Left kidney (tissue), 2 donors: Measurements from ENCODE around the gene SWAP70. TPM values are rescaled to one million over a fixed set of nuclear protein-coding genes. Genes with fewer than 3 reads are reported as not detected.

Experiments
- DNase-seq: peaks from one replicate; pipeline ENCODE4 v3.0.0-alpha.2; 2013
- polyA plus RNA-seq: library from polyadenylated mRNA; unstranded; fragments of 120-200 nt; gene quantifications from one replicate; pipeline ENCODE4 v1.2.1, GENCODE V29; 2013; ENCODE audit not compliant: insufficient read length

The SWAP70 gene
- polyA plus RNA-seq, 1 donor, result 25.9 TPM

DNA sequence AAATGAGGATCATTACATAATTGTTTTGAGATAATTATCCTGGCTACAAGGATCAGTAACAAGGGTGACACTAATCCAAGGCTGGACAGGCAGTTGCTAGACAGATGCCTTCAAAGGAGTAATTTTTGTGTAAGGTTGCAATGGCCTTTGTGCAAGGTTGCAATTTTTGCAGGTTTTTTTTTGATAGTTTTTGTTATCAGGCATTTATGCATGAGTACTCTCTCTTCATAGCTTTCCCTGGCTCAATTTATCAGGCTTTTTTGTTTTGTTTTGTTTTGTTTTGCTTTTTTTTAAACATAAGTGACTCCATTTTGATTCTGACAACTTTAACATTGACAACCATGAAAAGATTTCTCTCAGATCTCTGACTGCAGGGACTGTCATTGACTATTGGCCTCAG is 110.2 kb downstream of the SWAP70 start:
- no peak for DNase-seq

DNA sequence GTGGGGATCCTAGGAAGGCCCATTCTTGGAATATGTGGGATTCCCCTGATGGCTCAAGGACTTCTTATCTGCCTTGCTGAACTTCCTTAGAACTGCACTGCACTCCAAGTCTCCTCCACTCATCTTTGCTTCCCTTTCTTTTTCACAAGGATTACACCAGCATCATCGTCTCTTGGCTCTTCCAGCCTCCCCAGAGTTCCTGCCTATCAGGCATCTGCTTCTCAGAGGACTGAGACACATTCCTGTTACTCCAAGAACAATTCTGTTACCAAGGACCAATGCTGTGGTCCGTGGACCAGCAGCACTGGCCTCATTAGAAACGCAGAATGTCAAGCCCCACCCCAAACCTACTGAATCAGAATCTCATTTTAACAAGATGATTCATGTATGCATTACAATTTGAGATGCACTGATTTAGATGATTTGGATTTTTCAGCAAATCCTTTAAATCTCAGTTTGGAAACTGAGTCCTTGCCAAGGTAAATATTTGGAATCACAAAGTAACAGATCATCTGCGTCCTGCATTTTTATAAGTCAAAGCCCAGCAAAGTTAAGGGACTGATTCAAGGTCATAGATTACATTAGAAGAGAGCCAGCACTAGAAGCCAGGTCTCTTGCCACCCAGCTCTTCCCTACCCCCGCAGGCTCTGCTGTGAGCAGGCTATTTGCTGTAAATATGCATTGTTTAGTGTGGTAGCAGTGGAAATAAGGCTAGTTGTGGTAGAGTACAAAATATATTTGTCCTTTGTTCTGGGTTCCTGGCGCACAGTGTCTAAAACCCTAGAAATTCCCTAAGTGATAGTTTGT is 110.9 kb downstream of the SWAP70 start:
- no peak for DNase-seq

DNA sequence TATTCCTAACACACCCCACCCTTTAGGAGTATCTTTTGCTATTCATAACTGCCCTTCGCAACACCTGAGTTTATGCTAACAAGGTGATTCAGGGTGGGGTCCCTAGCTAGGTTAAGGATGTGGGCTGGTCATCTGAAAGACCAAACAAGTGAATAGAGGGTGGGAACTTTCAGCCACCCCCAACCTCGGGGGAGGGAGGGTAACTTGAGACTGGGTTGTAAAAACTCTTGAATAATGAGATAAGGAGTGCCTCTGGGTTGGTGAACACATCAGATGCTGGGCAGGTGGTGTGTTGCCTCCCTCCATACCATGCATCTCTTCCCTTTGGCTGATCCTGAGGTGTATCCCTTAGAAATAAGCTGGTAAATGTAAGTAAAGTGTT is 111.5 kb downstream of the SWAP70 start:
- no peak for DNase-seq

DNA sequence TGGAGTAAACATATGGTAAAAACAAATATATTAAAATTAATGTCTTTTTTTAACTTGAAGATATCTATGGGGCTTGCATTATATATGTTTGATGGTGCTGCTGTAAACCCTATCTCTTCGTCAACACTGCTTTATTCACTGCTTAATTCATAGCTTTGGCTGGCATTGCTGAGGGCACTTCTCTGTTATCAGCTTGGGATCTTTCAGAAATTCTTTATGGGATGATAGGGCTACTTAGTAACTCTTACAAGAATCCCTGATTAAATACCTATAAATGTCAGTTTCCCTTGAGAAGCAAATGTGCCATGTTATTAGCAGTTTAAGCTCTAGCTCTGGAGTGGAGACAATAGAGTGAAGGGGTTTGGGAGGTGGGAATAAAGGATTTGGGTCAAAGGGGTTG is 112.3 kb downstream of the SWAP70 start:
- DNase-seq, result no peak

DNA sequence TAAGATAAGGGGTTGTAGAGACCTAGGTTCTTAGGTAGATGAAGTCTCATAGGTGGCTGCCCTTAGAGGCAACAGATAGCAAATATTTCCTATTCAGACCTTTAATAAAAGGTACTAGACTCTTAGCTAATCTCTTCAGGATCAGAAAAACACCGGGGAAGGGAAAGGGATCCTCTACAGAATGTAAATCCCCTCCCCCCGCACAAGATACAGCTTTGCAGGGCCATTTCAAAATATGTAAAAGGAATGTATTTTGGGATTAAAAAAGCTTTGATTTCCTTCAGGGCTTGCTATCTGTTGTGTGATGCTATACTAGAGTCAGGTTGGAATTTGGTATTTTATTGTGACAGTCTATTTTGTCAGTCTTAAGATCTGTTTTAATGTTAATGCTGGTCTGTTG is 113.2 kb downstream of the SWAP70 start:
- no peak for DNase-seq

DNA sequence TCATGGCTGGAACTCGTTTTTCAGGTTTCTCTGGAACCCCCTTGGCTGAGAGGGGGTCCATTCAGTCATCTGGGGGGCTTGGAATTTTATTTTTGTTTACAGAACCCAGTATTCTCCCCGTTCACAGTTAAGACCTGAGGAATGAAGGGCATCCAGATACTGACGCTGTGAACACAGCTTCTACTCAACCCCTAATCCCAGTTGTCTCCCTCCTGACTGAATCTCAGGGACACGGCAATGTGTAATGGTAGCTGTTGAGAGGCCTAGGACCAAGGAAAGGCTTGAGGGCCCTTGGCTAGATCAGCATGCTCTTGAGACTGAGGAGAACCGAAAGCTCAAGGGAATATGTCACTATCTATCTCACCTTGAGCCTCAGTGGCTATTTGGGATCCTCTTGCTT is 113.6 kb downstream of the SWAP70 start:
- no peak for DNase-seq

DNA sequence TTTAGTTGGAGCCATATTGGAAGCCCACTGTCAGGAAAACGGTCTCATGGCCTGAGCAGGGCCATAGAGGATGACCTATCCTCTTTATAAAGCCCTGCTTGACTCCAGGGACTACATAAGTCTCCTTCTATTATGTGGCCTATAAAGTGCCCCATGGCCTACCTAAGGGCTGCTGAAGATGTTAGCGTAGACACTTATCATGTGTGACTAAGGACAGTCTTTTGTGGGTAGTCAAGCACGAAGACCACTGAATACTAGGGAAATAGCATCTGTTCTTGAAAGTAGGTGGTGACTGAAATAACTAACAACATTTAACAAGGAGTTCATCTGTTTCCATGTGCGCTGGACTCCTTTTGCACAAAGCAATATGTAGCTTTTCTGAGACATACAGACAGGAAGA is 117.1 kb downstream of the SWAP70 start:
- no peak for DNase-seq

DNA sequence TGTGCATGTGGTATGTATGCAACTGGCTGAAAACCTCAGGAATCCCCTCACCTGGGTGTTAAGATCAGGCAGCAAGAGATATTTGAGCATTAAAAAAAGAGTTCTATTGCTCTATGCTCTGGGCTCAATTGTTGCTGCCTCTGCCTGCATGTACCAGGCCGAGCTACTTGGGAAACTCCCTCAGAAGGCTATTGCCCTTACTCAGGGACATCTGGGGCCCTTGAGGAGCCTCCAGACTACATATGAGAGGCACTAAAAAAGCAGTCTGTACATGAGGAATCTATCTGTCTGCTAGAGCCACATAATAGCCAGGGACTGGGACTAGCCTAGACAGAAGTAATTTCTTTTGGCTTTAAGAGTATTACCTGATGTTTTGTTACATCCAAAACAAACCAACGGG is 120.1 kb downstream of the SWAP70 start:
- DNase-seq, result no peak

DNA sequence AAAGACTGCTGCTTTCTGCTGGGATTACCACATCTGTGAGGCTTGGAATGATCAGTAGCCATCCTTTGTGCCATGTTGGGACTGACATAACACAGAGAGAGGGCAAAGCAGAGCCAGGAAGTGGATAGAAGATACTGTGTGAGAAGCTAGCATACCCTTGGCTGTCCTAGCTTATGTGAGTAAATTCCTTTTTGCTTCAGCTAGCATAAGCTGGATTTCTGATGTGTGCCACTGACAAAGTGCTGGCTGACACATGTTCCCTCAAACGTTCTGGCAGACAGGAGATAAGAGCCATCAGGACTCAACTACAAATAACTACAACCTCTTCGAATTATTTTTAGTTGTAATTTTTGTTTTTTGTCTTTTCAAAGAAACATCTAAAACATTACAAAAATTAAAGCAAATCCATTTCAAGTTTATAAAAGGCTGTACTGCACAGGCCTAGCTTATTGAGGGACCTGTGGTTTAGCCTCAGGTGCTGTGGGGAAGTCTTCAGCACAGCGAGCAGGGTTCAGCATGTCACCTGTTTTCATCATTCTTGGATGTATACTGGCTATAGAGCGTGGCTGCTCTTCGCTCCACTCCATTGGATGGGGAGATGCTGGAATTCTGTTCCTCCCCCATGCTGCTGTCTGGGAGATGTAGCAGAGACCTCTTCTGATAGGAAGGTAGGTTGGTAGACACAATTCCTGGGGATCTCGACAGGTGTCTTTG is 120.9 kb downstream of the SWAP70 start:
- no peak for DNase-seq

DNA sequence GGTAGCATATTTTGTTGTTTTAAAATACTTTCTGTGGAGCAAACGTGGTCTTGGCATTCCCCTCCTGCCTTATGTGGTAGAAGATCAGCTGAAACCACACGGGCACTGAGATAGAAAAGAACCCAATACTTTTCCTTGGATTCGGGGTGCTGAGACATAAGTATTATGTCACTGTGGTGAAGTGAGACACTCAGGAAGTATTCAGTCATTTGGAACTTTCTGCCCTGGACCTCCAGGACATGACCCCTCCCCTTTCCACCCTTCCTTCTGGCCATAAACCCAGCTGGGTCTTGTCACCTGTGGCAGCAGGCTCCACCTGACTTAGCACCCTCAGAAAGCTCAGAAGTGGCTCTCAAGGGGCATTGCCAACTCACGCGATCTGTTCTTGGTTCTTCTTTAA is 123.4 kb downstream of the SWAP70 start:
- no peak for DNase-seq

DNA sequence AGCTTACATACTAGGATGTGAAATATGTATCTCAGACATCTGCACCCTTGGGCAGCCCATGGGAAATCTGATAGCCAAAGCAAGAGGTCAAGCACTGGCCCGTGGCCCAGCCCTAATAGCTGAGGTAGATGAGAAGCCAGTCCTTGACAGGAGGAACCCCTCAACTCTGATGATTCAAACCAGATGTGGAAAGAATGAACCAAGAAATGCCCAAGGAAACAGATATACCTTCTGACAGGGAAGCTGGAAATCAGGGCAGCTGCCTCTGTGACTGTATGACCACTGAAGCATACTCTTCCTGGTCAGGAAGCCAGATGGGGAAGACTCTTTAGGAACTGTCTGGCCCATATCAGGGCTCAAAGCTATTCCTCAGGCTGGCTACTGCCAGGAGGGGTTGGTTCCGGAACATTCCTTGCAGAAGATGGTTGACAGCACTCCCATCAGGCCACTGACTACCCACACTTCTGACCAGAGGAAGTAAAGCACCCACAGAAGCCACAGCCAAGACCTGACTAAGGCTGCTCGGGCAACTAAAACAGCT is 124.2 kb downstream of the SWAP70 start:
- DNase-seq, result no peak

DNA sequence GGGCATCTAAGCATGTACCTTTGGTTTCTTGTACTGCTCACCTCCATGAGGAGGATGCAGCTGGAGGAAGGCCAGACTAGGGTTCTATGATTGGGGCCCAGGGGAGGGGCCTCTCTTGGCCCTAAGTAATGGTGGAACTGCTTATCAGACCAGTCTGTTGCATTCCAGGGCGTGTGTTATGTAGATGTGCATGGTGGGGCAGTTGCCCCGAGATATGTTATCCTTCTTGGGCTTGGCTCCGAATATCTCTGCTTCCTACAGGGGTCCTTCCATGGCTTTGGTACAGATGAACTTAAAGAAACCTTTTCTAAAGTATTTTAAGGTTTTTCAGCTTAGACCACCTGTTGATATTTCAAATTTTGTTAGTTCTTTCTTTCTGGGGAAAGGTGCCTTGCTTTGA is 126.0 kb downstream of the SWAP70 start:
- DNase-seq, result no peak

DNA sequence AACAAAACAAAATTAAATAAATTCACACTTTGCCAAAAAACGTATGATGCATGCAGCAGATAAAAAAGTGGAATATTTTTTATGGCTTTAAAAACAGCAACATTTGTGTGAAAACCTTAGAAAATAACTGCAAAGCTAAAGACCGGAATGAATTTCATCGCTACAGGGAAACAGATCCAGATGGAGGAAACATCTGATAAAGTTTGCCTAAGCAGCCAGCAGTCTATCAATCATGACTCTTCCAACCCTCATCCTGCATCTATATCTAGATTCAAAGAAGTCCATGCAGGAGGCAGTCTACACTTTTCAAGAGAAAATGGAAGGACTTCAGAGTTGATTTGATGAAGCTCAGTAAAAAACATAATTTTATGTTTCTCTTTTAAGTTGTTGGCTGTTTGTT is 126.8 kb downstream of the SWAP70 start:
- no peak for DNase-seq

DNA sequence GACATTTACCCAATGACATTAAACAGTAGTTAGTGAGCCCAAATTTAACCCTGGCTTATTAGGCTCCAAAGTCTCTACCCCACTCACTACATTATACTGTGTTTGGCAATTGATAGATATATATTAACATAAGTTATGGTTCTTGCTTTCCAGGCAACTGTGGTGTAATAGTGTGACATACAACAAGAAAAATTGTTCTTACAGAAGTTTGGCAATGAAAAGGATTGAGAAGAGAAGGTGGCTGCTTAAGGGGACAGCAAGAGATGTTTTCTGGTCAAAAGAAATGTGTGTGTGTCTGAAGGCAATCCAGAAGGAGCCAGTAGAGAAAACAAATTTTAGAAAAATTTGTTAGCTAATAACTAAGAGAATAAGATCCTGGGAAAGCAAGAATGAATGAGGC is 132.4 kb downstream of the SWAP70 start:
- no peak for DNase-seq

DNA sequence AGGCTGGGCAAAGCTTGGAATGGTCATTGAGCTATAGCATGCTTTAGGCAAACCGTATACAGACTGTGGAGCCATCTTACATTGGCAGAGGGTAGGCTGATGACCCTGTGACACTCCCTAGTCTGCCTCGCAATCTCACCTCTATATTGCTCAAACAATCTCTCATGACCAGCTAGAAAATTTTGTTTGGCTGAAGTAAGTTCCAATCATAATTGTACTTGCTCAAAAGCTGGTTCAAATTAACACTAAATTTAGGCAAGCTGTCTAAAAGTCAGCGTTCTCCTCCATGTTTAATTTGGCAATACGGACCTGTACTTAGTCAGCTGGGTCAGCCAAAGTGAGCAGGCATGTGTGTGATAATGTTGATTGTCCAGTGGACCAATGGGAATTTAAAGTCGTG is 133.0 kb downstream of the SWAP70 start:
- DNase-seq, result no peak

DNA sequence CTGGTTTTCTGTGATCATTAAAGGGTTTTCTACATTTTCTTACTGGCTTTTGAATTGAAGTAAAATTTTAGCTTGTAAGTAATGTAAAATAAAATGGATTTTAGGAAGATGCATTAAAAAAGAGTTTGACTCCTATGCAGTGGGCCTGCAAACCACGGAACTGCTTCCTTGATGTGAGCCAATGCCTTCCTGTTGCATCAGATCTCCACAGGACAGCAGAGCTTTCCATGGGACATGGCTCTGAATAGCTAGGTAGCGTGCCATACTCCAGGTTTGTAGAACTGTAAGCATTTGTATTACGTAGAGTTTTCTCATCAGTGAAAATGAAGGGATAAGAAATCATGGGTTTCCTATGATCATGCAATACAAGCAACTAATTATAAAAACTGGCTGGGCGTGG is 133.4 kb downstream of the SWAP70 start:
- DNase-seq, result no peak

DNA sequence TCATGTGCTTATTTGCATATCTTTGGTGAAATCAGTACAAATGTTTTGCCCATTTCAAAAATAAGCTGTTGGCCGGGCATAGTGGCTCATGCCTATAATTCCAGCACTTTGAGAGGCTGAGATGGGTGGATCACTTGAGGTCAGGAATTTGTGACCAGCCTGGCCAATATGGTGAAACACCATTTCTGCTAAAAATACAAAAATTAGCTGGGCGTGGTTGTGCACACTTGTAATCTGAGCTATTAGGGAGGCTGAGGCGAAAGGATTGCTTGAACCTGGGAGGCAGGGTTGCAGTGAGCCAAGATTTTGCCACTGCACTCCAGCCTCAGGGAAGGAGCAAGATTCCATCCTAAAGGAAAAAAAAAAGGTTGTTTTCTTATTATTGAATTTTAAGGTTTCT is 136.0 kb downstream of the SWAP70 start:
- DNase-seq, result no peak

DNA sequence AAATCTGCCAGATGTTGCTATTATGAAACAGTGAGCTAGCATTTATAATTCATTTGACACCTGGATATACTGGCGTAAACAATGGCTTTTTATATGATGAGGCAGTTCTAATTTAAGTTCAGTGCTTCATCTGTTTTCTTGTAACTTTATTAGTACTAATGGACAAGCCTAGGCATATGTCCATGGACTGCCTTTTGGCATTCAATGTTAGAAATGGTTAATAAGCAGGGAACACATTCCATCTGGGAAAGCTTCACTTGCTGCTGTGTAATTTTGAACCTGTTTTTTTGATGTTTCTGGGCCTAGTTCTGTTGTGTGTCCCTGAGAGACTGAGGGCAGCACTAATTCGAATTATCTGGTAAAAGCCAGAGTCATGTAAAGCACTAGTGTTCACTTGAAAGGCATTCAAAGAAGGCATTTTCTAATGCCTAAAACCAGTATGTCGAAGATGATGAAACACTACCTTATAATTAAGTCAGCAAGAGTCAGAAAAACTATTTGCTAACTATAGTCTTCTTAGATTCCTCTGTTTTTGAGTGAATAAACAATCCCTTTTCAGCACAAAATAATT is 138.5 kb downstream of the SWAP70 start:
- DNase-seq, result no peak

Other genes starting within 250 kb of the SWAP70 start
- gene ZNF143, start 203.1 kb upstream of the SWAP70 start, polyA plus RNA-seq, result 30.2 TPM
- 117 TPM for gene WEE1, start 90.4 kb upstream of the SWAP70 start, polyA plus RNA-seq